C1 segment of cervical spinal cord (tissue), 14 donors: Measurements from ENCODE around the gene DPY30.
A peak's percentile ranks its signal among the peaks of the same experiment; 100 is the strongest.
"Not testable (repeated sequence)": the region's sequence is repeated elsewhere in the genome, so short reads cannot be mapped to it uniquely, and the experiment has no call there.

ENCODE experiments used
- DNase-seq, 14 donors: peaks; one replicate each; lab custom pipeline; 2025; lab: John Stamatoyannopoulos, UW

Gene DPY30

GRCh38 chr2:32010280-32010669 is 29.3 kb downstream of the DPY30 start:
- not testable (repeated sequence) for DNase-seq

- peak in 9 of 14 donors; percentile 22 to 64 (median 43) for DNase-seq
Observed at GRCh38 chr2:32009516-32010256, 29.9 kb downstream of the DPY30 start.

- peak in 4 of 14 donors; percentile 17 to 34 (median 24) for DNase-seq
Observed at GRCh38 chr2:32008805-32009515, 30.6 kb downstream of the DPY30 start.

GRCh38 chr2:32007121-32007391 is 32.5 kb downstream of the DPY30 start:
- DNase-seq, result no peak

- DNase-seq, result no peak
Observed at GRCh38 chr2:32005371-32005976, 34.1 kb downstream of the DPY30 start.

- DNase-seq, result no peak
Observed at GRCh38 chr2:32003791-32004190, 35.8 kb downstream of the DPY30 start.

GRCh38 chr2:32002406-32002805 is 37.2 kb downstream of the DPY30 start:
- DNase-seq, result no peak

- no peak for DNase-seq
Observed at GRCh38 chr2:31999438-31999837, 40.2 kb downstream of the DPY30 start.

GRCh38 chr2:31998731-31999383 is 40.7 kb downstream of the DPY30 start:
- DNase-seq, result no peak

- no peak for DNase-seq
Observed at GRCh38 chr2:31997653-31998052, 42.0 kb downstream of the DPY30 start.

GRCh38 chr2:31996571-31997150 is 42.9 kb downstream of the DPY30 start:
- no peak for DNase-seq

GRCh38 chr2:31992934-31993333 is 46.7 kb downstream of the DPY30 start:
- no peak for DNase-seq

- no peak for DNase-seq
Observed at GRCh38 chr2:31992025-31992579, 47.5 kb downstream of the DPY30 start.

- no peak for DNase-seq
Observed at GRCh38 chr2:31989946-31990345, 49.7 kb downstream of the DPY30 start.

- no peak for DNase-seq
Observed at GRCh38 chr2:31987454-31988220, 52.0 kb downstream of the DPY30 start.

GRCh38 chr2:31986906-31987305 is 52.7 kb downstream of the DPY30 start:
- DNase-seq, result no peak

GRCh38 chr2:31983762-31984467 is 55.7 kb downstream of the DPY30 start:
- DNase-seq, result no peak

GRCh38 chr2:31980674-31981356 is 58.8 kb downstream of the DPY30 start:
- DNase-seq, result no peak

- DNase-seq, result no peak
Observed at GRCh38 chr2:31979956-31980355, 59.6 kb downstream of the DPY30 start.

- DNase-seq, result no peak
Observed at GRCh38 chr2:31979018-31979417, 60.6 kb downstream of the DPY30 start.
